ENCODE data around the gene SNX24.
"Not testable (repeated sequence)": the region's sequence is repeated elsewhere in the genome, so short reads cannot be mapped to it uniquely, and the experiment has no call there.

Gene SNX24

DNA sequence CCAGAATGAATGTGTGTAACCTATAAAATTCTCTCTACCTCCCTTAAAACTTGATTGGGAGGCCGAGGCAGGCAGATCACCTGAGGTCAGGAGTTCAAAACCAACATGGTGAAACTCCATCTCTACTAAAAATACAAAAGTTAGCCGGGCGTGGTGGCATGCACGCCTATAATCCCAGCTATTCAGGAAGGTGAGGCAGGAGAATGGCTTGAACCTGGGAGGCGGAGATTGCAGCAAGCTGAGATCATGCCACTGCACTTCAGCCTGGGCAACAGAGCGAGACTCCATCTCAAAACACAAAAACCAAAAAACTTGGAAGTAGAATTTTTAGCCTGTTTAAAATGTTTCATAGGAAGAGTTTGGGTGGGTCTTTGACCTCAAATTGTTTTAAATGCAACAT is 122.6 kb downstream of the SNX24 start:
- DNase-seq: not testable (repeated sequence)

DNA sequence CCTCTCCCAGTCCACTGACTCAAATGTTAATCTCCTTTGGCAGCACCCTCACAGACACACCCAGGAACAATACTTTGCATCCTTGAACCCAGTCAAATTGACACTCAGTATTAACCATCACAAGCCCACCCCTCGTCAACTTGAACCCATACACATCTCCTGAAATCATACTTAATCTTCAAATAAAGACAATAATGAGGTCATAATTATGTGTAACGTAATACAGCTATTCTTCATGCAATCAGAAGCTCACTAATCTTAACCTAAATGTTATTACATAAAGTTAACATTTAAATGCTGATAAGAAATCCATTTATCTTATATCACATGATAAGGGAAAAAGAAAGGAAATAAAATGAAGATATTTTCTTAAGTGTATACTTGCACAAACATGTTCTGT is 125.9 kb downstream of the SNX24 start:
- no peak for DNase-seq

- DNase-seq: no peak
Observed at GRCh38 chr5:122972877-122973276, 127.5 kb downstream of the SNX24 start.

DNA sequence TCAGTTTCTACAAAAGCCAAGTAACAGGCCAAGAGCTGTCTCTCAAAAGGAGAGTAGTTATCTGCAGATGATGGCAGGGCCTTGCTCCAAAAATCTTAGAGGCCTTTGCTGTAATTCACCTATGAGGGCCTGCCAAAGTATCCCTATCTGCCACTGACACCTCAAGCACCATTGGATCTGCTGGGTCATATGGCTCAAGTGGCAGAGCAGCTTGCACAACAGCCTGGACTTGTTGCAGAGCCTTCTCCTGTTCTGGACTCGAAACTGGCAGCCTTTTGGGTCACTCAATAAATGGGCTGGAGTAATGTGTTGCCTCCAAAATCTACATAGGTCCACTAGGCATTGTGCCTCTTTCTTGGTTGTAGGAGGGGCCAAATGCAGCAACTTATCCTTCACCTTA is 128.3 kb downstream of the SNX24 start:
- DNase-seq: not testable (repeated sequence)

GRCh38 chr5:122974251-122974650 is 128.8 kb downstream of the SNX24 start:
- DNase-seq: not testable (repeated sequence)

DNA sequence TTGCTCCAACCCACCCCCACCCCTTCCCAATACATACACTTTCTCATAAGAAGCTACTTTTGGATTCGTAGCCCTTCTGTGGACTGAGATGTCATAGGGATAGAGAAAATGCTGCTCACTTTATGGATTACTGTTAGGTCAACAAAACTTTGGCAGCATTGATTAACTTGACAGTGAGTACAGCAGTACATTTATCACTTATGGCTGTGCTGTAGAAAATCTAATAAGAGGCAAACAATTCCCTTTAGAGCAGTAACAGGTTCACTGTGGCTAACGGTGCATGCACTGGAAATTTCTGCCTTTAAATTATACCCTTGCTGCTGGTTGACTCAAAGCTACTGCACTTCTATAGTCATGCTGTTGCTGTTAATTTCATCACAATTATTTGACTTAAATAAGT is 131.9 kb downstream of the SNX24 start:
- DNase-seq: no peak

GRCh38 chr5:122978068-122978467 is 132.7 kb downstream of the SNX24 start:
- DNase-seq: no peak

DNA sequence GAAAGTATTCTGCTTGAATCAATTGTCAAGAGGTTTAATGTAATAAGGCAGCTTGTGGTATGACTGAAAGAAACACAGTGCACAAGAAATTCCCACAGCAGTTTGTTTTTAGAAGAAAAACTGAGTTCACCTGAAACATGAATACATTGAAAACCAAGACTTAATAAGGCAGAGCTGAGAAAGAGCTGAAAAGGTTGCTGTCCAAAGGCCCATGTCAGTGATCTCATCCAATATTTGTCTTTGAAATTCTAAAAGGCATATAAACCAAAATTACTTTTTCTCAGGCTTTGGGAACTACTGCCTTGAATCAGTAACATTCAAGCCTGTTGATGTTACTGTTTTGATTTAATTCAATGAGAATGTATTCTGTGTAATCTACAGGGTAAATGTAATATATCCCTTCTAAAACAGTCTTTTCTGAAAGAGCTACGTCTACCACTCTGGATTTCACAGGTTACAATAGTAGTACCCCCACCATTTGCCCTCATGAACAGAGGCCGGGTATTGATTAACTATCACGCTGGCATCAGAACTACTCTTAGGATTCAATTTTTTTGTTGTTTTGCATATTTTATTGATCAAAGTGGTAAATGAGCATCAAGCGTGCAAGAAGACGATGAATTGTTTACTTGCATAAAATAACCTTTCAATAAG is 133.4 kb downstream of the SNX24 start:
- no peak for DNase-seq

- DNase-seq: no peak
Observed at GRCh38 chr5:122981846-122982245, 136.4 kb downstream of the SNX24 start.

GRCh38 chr5:122982376-122982775 is 137.0 kb downstream of the SNX24 start:
- no peak for DNase-seq

- no peak for DNase-seq
Observed at GRCh38 chr5:122984425-122984824, 139.0 kb downstream of the SNX24 start.

DNA sequence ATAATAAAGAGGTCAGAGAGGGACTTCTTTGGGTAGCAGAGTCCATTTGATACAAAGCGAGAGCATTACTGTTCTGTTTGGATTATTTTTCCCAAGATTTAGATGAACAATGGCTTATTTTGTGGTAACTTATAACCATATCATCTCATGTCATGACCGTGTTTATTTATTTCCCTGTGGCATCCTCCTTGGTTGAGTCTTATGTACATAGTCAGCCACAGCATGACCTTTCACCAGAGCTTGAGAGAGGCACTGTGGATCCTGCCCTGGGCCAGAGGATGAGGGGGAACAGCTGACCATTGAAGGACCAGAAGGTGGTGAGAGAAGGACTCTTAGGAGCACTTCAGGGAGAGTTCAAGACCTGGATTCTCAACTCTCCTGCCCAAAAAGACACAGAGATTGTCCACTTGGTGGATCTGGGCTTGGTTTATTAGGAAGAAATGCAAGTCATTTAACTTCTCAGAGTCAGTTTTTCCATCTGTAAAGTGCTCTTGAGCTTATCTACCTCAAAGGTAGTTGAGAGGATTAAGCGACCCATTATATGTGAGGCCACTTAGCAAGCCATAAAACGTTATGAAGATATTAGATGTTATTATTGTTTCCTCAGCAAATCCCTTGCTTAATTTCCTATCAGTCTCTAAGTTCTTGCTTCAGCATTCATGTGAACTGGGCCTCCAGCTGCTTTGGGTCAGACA is 139.7 kb downstream of the SNX24 start:
- no peak for DNase-seq

DNA sequence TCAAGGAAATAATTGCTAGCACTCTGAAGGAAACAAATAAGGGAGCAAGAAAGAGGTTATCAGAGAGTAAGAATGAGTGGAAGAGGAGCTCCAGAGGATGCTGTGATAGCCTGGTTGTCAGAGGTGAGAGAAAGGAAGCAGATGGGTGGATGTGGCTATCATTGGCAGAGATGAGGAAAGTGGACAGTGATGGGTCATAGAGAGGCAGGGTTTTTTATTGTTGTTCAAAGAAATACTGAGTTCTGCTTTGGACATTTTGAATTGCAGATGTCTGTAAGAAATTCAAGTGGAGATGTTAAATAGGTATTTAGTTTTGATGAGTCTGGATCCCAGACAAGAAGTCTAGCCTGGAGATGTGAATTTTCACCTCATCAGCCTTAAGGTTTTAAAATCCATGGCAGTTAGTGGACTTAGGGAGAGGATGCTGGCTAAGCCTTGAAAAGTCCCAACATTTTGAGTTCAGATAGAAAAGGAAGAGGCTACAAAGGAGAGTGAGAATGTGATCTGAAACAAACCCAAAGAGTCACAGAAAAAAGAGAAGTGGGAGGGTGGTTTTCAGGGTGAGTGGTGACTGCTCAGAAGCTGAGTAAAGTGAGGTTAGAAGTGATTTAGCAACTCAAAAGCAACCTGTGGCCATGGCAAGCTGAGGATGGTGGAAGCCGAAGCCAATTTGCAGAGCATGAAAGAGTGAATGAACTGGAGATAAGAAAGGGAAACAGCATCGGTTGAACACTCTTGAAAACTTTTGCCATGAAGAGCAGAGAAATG is 140.7 kb downstream of the SNX24 start:
- DNase-seq: no peak

DNA sequence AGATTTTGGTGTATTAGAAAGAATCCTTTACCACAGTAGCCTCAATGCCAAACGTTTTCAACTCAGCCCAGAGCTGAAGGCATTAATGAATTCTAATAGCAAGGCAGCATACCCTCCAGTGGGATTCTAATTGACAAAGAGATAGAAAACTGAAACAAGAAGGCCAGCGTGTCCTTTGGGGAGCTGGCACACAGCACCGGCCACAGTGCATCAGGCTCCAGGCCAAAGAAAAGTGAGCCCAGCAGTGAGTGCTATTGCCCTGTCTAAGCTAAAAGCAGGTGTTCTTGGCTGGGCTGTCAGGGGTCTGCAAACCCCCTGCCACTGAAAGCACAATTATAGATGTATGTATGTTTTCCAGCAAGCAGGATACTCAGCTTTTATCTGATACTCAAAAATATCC is 150.7 kb downstream of the SNX24 start:
- no peak for DNase-seq

- DNase-seq: no peak
Observed at GRCh38 chr5:122997294-122997693, 151.9 kb downstream of the SNX24 start.

DNA sequence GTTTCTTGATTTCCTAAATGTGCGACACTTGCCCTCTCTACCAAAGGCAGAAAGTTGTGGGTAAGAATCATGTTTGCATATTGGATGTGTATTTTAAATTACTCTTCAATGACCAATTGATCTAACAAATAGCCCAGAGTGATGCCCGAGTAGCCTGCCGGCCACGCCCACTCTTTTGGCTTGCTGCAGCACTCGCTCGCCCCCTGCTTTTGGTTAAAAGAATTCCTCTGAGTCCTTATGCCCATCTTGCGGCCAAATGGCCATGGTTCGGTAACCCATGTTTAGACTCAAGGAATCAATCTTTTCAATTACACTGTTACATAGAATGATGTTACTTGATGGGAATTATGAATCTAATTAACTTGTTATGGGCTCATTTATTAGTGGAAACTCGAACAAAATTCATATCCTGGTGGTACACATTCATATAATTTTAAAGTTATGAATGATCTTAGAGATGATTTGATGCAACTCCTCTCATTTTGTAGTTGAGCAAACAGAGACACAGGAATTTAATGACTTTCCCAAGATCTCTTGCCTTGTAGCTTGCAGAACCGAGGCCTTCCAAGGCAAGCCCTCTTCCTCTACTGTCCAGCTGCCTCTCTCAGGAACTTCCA is 154.6 kb downstream of the SNX24 start:
- DNase-seq: peak; percentile 44 to 55

- no peak for DNase-seq
Observed at GRCh38 chr5:123000731-123001130, 155.3 kb downstream of the SNX24 start.

GRCh38 chr5:123001808-123002207 is 156.4 kb downstream of the SNX24 start:
- DNase-seq: no peak

- DNase-seq: no peak
Observed at GRCh38 chr5:123007182-123007581, 161.8 kb downstream of the SNX24 start.

DNA sequence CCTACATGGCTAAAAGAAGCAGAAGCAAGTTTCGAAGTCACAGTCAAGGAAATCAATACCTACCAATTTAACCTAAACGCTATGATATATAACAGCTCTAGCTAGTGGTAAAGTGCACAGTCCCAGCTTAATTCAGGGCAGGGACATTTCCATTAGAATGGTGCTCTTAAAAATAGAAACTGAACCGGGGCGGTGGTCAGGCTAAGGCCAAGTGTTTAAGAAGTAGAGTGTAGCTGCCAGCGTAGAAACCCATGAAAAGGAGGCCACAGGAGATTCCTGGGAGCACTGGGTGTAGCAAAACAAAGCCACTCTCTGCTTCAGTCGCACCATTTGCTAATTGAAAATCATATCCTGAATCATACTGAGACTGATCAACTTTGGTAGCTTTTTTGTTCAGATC is 162.3 kb downstream of the SNX24 start:
- no peak for DNase-seq

- DNase-seq: no peak
Observed at GRCh38 chr5:123012321-123012720, 166.9 kb downstream of the SNX24 start.

GRCh38 chr5:123014689-123015088 is 169.3 kb downstream of the SNX24 start:
- no peak for DNase-seq

- no peak for DNase-seq
Observed at GRCh38 chr5:123028222-123028621, 182.8 kb downstream of the SNX24 start.
